GM12892 (cell line): ENCODE measurements around the gene RALY.
"Not testable (repeated sequence)": the region's sequence is repeated elsewhere in the genome, so short reads cannot be mapped to it uniquely, and the experiment has no call there.

ENCODE experiments used
- DNase-seq: peaks from one replicate; pipeline ENCODE4 v3.0.0; 2011; ENCODE audit not compliant: insufficient read length
- FAIRE-seq: peaks from 2 replicates; lab custom pipeline; 2011; peaks lifted over from hg19 to GRCh38; lab: Jason Lieb, UNC
- POLR2A ChIP-seq: IDR thresholded peaks from 2 replicates; pipeline ENCODE4 v1.6.1; 2011; ENCODE audit warnings: low read depth, low read length, control low read depth
- POLR2AphosphoS5 ChIP-seq: IDR thresholded peaks from 2 replicates; pipeline ENCODE4 v1.6.1; 2011; ENCODE audit warnings: low read depth, low read length, control low read depth
- TAF1 ChIP-seq: IDR thresholded peaks from 2 replicates; pipeline ENCODE4 v1.6.1; 2011; ENCODE audit warnings: low read depth, mild to moderate bottlenecking, control low read depth, low read length, borderline replicate concordance

Gene RALY

DNA sequence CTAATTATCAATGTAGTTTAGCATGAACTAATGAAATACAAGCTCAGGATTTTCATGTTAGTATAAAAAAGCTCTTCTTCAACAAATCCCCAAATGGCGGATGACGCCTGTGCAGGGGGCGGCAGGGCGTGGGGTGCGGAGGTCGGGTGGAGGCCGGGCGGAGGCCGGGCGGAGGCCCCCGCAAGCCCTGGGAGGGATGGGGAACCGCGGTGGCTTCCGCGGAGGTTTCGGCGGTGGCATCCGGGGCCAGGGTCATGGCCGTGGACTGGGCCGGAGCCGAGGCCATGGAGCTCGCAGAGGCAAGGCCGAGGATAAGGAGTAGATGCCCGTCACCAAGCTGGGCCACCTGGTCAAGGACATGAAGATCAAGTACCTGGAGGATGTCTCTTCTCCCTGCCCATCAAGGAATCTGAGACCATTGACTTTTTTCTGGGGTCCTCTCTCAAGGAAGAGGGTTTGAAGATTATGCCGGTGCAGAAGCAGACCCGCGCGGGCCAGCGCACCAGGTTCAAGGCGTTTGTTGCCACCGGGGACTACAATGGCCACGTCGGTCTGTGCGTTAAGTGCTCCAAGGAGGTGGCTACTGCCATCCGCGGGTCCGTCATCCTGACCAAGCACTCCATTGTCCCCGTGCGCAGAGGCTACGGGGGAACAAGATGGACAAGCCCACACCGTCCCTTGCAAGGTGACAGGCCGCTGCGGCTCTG, 128.7 kb downstream of the RALY start:
- DNase-seq: no peak
- no peak for TF ChIP-seq POLR2AphosphoS5
- no peak for TF ChIP-seq TAF1
- no peak for TF ChIP-seq POLR2A
- FAIRE-seq: no peak

DNA sequence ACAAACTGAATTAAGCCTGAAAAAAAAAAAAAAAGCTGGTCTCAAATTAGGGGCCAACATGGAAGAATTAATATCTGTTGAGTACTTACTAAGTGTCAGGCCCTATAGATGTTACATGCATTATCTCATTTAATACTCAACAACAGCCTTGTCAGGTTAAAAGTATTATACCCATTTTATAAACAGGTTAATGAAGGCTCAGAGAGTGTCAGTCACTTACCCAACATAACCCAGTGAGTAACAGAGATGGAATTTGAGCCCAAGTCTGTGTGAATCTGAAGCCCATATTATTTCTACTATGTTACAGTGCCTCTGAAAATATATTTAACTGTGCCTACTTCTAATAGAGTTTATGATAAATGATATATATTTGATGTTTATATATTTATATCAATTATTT, 129.6 kb downstream of the RALY start:
- TF ChIP-seq POLR2AphosphoS5 (no peak), TAF1 (no peak), POLR2A (no peak)
- DNase-seq (no peak), FAIRE-seq (no peak)

DNA sequence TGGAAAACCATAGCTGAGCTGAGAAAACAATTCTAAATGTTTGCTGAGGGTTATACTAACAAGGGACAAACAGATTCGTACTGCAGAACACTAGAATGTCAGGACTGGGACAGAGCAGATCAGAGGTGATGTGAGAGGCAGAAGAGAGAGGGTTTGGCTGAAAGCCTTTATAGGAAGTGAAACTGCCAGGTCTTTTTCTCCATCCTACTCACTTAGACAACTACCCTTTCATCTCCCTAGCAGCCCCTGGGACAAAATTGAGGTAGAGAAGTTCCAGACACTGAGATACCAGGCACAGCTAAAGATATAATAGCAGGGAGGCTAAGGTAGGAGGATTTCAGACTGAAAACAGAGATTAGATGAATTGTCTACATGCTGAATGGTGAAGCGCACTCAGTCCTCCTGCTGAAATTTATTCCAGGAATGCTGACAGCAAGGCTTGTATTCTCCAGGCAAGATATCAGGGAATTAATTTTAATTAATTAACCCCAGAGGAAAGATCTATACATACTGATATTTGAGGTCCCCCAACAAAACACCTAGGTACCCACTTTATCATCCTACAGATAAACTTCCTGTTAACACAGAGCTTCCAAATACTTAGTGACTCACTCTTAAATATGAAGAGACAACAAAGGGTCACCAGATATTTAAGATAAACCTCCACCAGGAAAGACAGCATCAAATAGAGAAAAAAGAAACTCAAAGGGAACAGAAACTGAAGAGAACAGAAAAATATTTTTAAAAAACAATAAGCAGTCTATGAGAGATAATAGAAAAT, 130.9 kb downstream of the RALY start:
- peak; percentile 69 for FAIRE-seq
- no peak for TF ChIP-seq POLR2AphosphoS5
- DNase-seq: peak; percentile 34

DNA sequence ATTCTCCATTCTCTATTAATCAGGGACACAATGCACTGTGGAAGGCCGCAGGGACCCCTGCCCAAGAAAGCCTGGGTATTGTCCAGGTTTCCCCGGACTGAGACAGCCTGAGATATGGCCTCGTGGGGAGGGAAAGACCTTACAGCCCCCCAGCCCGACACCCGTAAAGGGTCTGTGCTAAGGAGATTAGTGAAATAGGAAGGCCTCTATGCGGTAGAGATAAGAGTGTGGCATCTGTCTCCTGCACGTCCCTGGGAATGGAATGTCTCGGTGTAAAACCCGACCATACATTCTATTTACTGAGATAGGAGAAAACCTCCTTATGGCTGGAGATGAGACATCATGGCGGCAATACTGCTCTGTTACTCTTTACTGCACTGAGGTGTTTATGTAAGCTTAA, 134.1 kb downstream of the RALY start:
- no peak for TF ChIP-seq POLR2A
- TF ChIP-seq TAF1: no peak
- no peak for TF ChIP-seq POLR2AphosphoS5
- DNase-seq (no peak), FAIRE-seq (no peak)

DNA sequence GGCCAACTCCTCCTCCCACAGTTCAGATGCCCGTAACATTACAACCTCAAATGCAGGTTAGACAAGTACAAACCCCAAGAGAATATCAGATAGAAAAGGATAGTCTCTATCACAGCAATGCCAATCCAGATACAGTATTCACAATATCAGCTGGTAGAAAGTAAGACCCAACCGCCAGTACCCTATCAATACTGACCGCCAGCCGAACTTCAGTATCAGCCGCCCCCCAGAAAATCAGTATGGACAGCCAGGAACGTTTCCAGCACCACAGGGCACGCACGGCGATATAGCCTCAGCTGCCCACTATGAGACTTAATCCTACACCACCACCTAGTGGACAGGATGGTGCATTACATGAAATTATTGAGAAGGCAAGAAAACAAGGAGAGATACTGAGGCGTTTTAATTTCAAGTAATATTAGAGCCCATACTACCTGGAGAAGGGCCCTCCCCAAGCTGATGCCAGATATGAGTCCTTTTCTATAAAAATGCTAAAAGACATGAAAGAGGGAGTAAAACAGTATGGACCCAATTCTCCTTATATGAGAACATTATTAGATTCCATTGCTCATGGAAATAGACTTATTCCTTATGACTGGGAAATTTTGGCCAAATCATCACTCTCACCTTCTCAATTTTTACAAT, 135.9 kb downstream of the RALY start:
- DNase-seq (peak; percentile 45), FAIRE-seq (peak; percentile 77)
- no peak for TF ChIP-seq POLR2AphosphoS5
- TF ChIP-seq TAF1: no peak

DNA sequence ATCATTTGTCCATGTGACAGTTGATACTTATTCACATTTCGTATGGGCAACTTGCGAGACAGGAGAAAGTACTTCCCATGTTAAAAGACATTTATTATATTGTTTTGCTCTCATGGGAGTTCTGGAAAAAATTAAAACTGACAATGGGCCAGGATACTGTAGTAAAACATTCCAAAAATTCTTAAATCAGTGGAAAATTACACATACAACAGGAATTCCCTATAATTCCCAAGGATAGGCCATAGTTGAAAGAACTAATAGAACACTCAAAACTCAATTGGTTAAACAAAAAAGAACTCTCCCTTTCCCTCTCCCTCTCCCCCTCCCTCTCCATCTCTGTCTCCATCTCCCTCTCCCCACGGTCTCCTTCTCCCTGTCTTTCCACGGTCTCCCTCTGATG, 137.8 kb downstream of the RALY start:
- DNase-seq: no peak
- FAIRE-seq: no peak
- TF ChIP-seq POLR2A: no peak
- no peak for TF ChIP-seq POLR2AphosphoS5
- no peak for TF ChIP-seq TAF1

DNA sequence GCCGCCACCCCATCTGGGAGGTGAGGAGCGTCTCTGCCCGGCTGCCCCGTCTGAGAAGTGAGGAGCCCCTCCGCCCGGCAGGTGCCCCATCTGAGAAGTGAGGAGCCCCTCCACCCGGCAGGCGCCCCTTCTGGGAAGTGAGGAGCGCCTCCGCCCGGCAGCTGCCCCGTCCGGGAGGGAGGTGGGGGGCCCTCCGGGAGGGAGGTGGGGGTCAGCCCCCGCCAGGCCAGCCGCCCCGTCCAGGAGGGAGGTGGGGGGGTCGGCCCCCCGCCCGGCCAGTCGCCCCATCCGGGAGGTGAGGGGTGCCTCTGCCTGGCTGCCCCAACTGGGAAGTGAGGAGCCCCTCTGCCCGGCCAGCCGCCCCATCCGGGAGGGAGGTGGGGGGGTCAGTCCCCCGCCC, 138.8 kb downstream of the RALY start:
- not testable (repeated sequence) for FAIRE-seq, DNase-seq

DNA sequence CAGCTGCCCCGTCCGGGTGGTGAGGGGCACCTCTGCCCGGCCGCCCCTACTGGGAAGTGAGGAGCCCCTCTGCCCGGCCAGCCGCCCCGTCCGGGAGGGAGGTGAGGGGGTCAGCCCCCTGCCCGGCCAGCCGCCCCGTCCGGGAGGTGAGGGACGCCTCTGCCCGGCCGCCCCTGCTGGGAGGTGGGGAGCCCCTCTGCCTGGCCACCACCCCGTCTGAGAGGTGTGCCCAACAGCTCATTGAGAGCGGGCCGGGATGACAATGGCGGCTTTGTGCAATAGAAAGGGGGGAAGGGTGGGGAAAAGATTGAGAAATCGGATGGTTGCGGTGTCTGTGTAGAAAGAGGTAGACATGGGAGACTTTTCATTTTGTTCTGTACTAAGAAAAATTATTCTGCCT, 139.2 kb downstream of the RALY start:
- FAIRE-seq, DNase-seq: not testable (repeated sequence)

DNA sequence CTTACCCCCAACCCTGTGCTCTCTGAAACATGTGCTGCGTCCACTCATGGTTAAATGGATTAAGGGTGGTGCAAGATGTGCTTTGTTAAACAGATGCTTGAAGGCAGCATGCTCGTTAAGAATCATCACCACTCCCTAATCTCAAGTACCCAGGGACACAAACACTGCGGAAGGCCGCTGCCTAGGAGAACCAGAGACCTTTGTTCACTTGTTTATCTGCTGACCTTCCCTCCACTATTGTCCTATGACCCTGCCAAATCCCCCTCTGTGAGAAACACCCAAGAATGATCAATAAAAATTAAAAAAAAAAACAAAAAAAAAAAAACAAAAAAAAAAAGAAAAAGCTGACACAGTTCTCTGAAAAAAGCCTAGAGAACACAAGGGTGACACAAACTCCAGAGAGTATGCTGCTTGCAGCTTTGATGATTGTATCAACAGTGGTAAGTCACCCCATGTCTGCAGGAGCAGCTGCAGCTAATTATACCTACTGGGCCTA, 139.7 kb downstream of the RALY start:
- not testable (repeated sequence) for FAIRE-seq, DNase-seq
